COLO668 (cell line): ENCODE results near the gene ROBO1.

Experiments
- DNase-seq: peaks from one replicate; lab custom pipeline; 2025; ENCODE audit not compliant: unreplicated experiment; lab: John Stamatoyannopoulos, UW

ROBO1 gene

GRCh38 chr3:78858910-78859309 lies 908.9 kb downstream of the ROBO1 start:
- DNase-seq, result no peak

GRCh38 chr3:78858174-78858573 lies 909.6 kb downstream of the ROBO1 start:
- no peak for DNase-seq

- no peak for DNase-seq
Observed at GRCh38 chr3:78857494-78858111, 910.2 kb downstream of the ROBO1 start.

GRCh38 chr3:78856164-78856563 lies 911.6 kb downstream of the ROBO1 start:
- no peak for DNase-seq

- no peak for DNase-seq
Observed at GRCh38 chr3:78855190-78855589, 912.6 kb downstream of the ROBO1 start.

GRCh38 chr3:78848392-78849288 lies 919.2 kb downstream of the ROBO1 start:
- DNase-seq, result no peak

GRCh38 chr3:78847603-78848002 lies 920.2 kb downstream of the ROBO1 start:
- no peak for DNase-seq

- no peak for DNase-seq
Observed at GRCh38 chr3:78847203-78847602, 920.6 kb downstream of the ROBO1 start.

GRCh38 chr3:78846718-78847117 lies 921.1 kb downstream of the ROBO1 start:
- DNase-seq, result no peak

- no peak for DNase-seq
Observed at GRCh38 chr3:78845605-78846004, 922.2 kb downstream of the ROBO1 start.

GRCh38 chr3:78844307-78844706 lies 923.5 kb downstream of the ROBO1 start:
- DNase-seq, result no peak

GRCh38 chr3:78839693-78840092 lies 928.1 kb downstream of the ROBO1 start:
- no peak for DNase-seq

- no peak for DNase-seq
Observed at GRCh38 chr3:78838362-78838761, 929.4 kb downstream of the ROBO1 start.

- DNase-seq, result no peak
Observed at GRCh38 chr3:78834910-78835309, 932.9 kb downstream of the ROBO1 start.

- DNase-seq, result peak; percentile 36
Observed at GRCh38 chr3:78832785-78833204, 935.0 kb downstream of the ROBO1 start.

GRCh38 chr3:78831446-78831972 lies 936.3 kb downstream of the ROBO1 start:
- no peak for DNase-seq

- DNase-seq, result no peak
Observed at GRCh38 chr3:78830470-78830869, 937.3 kb downstream of the ROBO1 start.

GRCh38 chr3:78827618-78828017 lies 940.2 kb downstream of the ROBO1 start:
- no peak for DNase-seq

- no peak for DNase-seq
Observed at GRCh38 chr3:78825858-78826215, 942.0 kb downstream of the ROBO1 start.

GRCh38 chr3:78825118-78825857 lies 942.5 kb downstream of the ROBO1 start:
- DNase-seq, result no peak

GRCh38 chr3:78823859-78824258 lies 943.9 kb downstream of the ROBO1 start:
- DNase-seq, result no peak

- DNase-seq, result no peak
Observed at GRCh38 chr3:78823434-78823833, 944.4 kb downstream of the ROBO1 start.
